Neural cell (in vitro differentiated cells): ENCODE measurements around the gene NDUFS2.

ENCODE experiments used
- CTCF ChIP-seq: fragments of 450-650 bp; IDR thresholded peaks from 2 replicates; pipeline ENCODE4 v1.5.1; 2014; ENCODE audit warnings: antibody characterized with exemption, mild to moderate bottlenecking, moderate library complexity; ENCODE audit not compliant: poor library complexity, severe bottlenecking
- EP300 ChIP-seq: fragments of 450-650 bp; conservative IDR thresholded peaks from 2 replicates; pipeline ENCODE4 v1.6.1; 2014; ENCODE audit warnings: antibody characterized with exemption, mild to moderate bottlenecking, moderate library complexity; ENCODE audit not compliant: poor library complexity, severe bottlenecking
- EZH2 ChIP-seq: fragments of 200-600, 300-800 bp; shearing (Covaris generic), sonication (generic); IDR thresholded peaks from 2 replicates; pipeline ENCODE4 v1.6.1; 2014; ENCODE audit warnings: antibody characterized with exemption, low read length, borderline replicate concordance, mild to moderate bottlenecking; ENCODE audit not compliant: insufficient read depth, poor library complexity, severe bottlenecking
- POLR2AphosphoS5 ChIP-seq: IDR thresholded peaks from 2 replicates; pipeline ENCODE4 v1.6.1; 2012
- RAD21 ChIP-seq: fragments of 450-650 bp; conservative IDR thresholded peaks from 2 replicates; pipeline ENCODE4 v1.6.1; 2014; ENCODE audit warnings: antibody characterized with exemption, mild to moderate bottlenecking, moderate library complexity
- TAF1 ChIP-seq: IDR thresholded peaks from 2 replicates; pipeline ENCODE4 v1.6.1; 2012; ENCODE audit warnings: low read depth
- TF ChIP-seq, protein P1 (sequence below): IDR thresholded peaks from 2 replicates; pipeline ENCODE4 v1.6.1; 2012; ENCODE audit warnings: borderline replicate concordance

DNA sequence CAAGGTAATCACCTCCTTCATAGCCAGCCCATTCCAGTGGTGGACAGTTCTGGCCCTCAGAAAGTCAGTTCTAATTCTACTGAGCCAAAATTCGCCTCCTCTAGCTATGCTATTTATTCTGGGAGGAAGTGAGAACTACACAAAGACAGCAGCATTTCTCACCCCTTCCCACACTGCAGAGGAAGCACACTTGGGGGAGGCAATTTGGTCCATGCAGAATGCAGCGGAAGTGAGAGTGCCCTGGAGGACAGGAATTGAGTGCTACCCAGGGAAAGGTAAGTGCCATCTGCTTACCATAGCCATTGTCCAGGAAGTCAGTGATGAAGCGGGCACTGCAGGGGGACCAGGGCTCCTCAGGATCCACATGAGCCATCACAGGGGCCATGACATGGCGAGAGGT is 7.0 kb upstream of the NDUFS2 start:
- TF ChIP-seq CTCF (no peak), EP300 (no peak), POLR2AphosphoS5 (no peak), TAF1 (no peak), EZH2 (no peak), RAD21 (no peak)
- TF ChIP-seq, protein P1, sequence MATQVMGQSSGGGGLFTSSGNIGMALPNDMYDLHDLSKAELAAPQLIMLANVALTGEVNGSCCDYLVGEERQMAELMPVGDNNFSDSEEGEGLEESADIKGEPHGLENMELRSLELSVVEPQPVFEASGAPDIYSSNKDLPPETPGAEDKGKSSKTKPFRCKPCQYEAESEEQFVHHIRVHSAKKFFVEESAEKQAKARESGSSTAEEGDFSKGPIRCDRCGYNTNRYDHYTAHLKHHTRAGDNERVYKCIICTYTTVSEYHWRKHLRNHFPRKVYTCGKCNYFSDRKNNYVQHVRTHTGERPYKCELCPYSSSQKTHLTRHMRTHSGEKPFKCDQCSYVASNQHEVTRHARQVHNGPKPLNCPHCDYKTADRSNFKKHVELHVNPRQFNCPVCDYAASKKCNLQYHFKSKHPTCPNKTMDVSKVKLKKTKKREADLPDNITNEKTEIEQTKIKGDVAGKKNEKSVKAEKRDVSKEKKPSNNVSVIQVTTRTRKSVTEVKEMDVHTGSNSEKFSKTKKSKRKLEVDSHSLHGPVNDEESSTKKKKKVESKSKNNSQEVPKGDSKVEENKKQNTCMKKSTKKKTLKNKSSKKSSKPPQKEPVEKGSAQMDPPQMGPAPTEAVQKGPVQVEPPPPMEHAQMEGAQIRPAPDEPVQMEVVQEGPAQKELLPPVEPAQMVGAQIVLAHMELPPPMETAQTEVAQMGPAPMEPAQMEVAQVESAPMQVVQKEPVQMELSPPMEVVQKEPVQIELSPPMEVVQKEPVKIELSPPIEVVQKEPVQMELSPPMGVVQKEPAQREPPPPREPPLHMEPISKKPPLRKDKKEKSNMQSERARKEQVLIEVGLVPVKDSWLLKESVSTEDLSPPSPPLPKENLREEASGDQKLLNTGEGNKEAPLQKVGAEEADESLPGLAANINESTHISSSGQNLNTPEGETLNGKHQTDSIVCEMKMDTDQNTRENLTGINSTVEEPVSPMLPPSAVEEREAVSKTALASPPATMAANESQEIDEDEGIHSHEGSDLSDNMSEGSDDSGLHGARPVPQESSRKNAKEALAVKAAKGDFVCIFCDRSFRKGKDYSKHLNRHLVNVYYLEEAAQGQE: no peak
